Measurements from ENCODE around the gene KLF12. TPM values are rescaled to one million over a fixed set of nuclear protein-coding genes. Genes with fewer than 3 reads are reported as not detected.

The KLF12 gene
- total RNA-seq, 1 donor from 2014 or later = 10.1 TPM

DNA sequence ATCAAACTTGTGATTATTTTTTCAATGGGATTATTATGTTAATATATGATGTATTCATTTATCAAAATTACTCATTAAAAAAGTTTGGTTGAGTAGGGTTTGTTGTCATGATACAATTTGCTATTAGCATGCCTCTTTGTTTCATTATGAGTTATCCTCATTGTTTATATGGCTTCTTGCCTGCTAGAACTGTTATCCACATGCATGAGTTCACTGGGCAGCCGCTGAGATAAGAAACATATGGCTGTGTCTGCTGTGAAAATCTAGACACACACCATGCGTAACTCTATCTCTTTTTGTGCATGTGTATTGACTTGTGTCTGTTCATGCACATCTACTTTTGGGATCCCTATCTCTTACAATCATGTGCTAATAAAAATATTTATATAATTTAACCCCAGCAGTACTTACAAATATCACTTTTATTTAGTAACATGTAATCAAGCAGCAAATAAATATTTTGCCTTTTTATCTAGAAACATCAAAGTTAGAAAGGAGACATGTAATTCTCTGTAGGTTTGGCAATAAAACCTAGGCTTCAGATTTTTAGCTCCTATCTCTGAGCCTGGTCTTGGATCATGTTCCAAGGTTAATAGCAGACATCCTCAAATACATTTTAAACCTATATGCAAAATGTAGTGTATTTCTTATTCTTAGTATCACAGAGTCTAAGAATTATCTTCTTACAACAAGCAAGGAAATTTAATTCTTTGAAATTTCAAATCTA is 11.2 kb upstream of the KLF12 start:
- Mint-ChIP-seq H3K27ac (no peak overlapping the region), H3K27me3 (ENCODE audit: insufficient read depth, low read depth) (peaks cover 5% of the 10 kb centered on the region), H3K4me1 (no peaks in the 10 kb centered on the region), H3K4me3 (no peak overlapping the region), H3K9me3 (no peaks in the 10 kb centered on the region), H3K36me3 (no peaks in the 10 kb centered on the region)
- Histone ChIP-seq H3K4me1 (no peaks in the 10 kb centered on the region), H3K79me2 (ENCODE audit: low read depth) (no peaks in the 10 kb centered on the region), H3K9ac (no peak overlapping the region), H3K27me3 (no peaks in the 10 kb centered on the region), H2AFZ (replicated peaks) (no peak overlapping the region), H3F3A (ENCODE audit: low read depth) (no peaks in the 10 kb centered on the region), H3K4me2 (no peak overlapping the region), H3K27ac (no peak overlapping the region), H3K9me3 (ENCODE audit: low read depth) (no peaks in the 10 kb centered on the region), H3K36me3 (no peaks in the 10 kb centered on the region), H4K20me1 (ENCODE audit: low read depth) (no peaks in the 10 kb centered on the region), H3K4me3 (no peak overlapping the region)
- TF ChIP-seq EZH2phosphoT487 (IDR thresholded peaks at IDR 0.05) = no peak
- TF ChIP-seq CTCF (IDR thresholded peaks at IDR 0.05) = no peak
- no peak for DNase-seq (ENCODE audit: low spot score)

DNA sequence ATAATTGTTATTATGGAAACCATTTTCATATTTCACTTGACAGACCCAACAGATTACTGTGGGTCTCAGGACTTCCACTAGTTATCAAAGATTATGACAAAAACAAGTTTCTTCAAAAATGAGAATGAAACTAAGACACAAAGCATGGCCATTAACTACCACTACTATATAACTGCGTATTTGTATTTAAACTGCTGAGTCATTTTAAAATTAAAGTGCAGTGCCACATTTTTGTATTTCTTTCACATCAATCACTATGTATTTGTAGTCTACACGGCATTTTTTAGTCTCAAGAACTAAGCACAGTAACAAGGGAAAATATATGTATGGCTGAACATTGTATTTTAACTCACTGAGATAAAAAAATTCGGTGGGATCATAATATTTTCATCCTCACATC is 10.1 kb upstream of the KLF12 start:
- H3K9ac ChIP-seq = no peak overlapping the region
- Mint-ChIP-seq H3K27ac (no peak overlapping the region), H3K4me3 (no peak overlapping the region), H3K4me1 (no peaks in the 10 kb centered on the region), H3K36me3 (no peaks in the 10 kb centered on the region), H3K27me3 (ENCODE audit: insufficient read depth, low read depth) (peaks cover 5% of the 10 kb centered on the region), H3K9me3 (no peaks in the 10 kb centered on the region)
- H3K4me2 ChIP-seq = no peak overlapping the region
- H4K20me1 ChIP-seq (ENCODE audit: low read depth) = no peaks in the 10 kb centered on the region
- TF ChIP-seq EZH2phosphoT487 (IDR thresholded peaks at IDR 0.05) = no peak
- TF ChIP-seq EZH2 (IDR thresholded peaks at IDR 0.05) = no peak
- TF ChIP-seq CTCF (IDR thresholded peaks at IDR 0.05) = no peak
- H2AFZ ChIP-seq (replicated peaks) = no peak overlapping the region
- no peaks in the 10 kb centered on the region for H3K27me3 ChIP-seq
- H3K4me3 ChIP-seq = no peak overlapping the region
- no peaks in the 10 kb centered on the region for H3F3A ChIP-seq (ENCODE audit: low read depth)
- no peaks in the 10 kb centered on the region for H3K4me1 ChIP-seq
- no peaks in the 10 kb centered on the region for H3K79me2 ChIP-seq (ENCODE audit: low read depth)
- H3K36me3 ChIP-seq = no peaks in the 10 kb centered on the region
- no peak overlapping the region for H3K27ac ChIP-seq
- H3K9me3 ChIP-seq (ENCODE audit: low read depth) = no peaks in the 10 kb centered on the region
- no peak for DNase-seq (ENCODE audit: low spot score)

GRCh38 chr13:74142257-74142656 is 8.1 kb upstream of the KLF12 start:
- no peak overlapping the region for H3K27ac Mint-ChIP-seq
- H3K27ac ChIP-seq = no peak overlapping the region
- no peak overlapping the region for H3K4me2 ChIP-seq
- no peaks in the 10 kb centered on the region for H3K36me3 Mint-ChIP-seq
- H3K9ac ChIP-seq = no peak overlapping the region
- no peak overlapping the region for H3K4me3 ChIP-seq
- H3K4me1 ChIP-seq = no peaks in the 10 kb centered on the region
- no peaks in the 10 kb centered on the region for H4K20me1 ChIP-seq (ENCODE audit: low read depth)
- H3F3A ChIP-seq (ENCODE audit: low read depth) = no peaks in the 10 kb centered on the region
- H3K27me3 ChIP-seq = peaks cover 1% of the 10 kb centered on the region
- TF ChIP-seq EZH2phosphoT487 (IDR thresholded peaks at IDR 0.05) = no peak
- H3K79me2 ChIP-seq (ENCODE audit: low read depth) = no peaks in the 10 kb centered on the region
- DNase-seq (ENCODE audit: low spot score) = no peak
- no peak overlapping the region for H3K4me3 Mint-ChIP-seq
- H3K27me3 Mint-ChIP-seq (ENCODE audit: insufficient read depth, low read depth) = peaks cover 5% of the 10 kb centered on the region
- no peak overlapping the region for H2AFZ ChIP-seq (replicated peaks)
- H3K4me1 Mint-ChIP-seq = no peaks in the 10 kb centered on the region
- no peaks in the 10 kb centered on the region for H3K9me3 Mint-ChIP-seq
- H3K9me3 ChIP-seq (ENCODE audit: low read depth) = no peaks in the 10 kb centered on the region
- H3K36me3 ChIP-seq = no peaks in the 10 kb centered on the region

GRCh38 chr13:74138241-74138640 is 4.0 kb upstream of the KLF12 start:
- H3K27ac Mint-ChIP-seq = no peak overlapping the region
- Histone ChIP-seq H3K27ac (no peak overlapping the region), H3K4me1 (peaks cover 8% of the 10 kb centered on the region), H3K9me3 (ENCODE audit: low read depth) (no peaks in the 10 kb centered on the region), H3K79me2 (ENCODE audit: low read depth) (peaks cover 5% of the 10 kb centered on the region), H3F3A (ENCODE audit: low read depth) (peaks cover 32% of the 10 kb centered on the region), H3K4me2 (no peak overlapping the region), H3K36me3 (no peaks in the 10 kb centered on the region), H3K9ac (no peak overlapping the region), H2AFZ (replicated peaks) (no peak overlapping the region), H3K4me3 (no peak overlapping the region), H4K20me1 (ENCODE audit: low read depth) (no peaks in the 10 kb centered on the region), H3K27me3 (peaks cover 11% of the 10 kb centered on the region)
- no peak for DNase-seq (ENCODE audit: low spot score)
- no peak overlapping the region for H3K4me3 Mint-ChIP-seq
- TF ChIP-seq CTCF (IDR thresholded peaks at IDR 0.05) = no peak
- TF ChIP-seq EZH2phosphoT487 (IDR thresholded peaks at IDR 0.05) = no peak
- no peak for TF ChIP-seq EZH2 (IDR thresholded peaks at IDR 0.05)
- no peaks in the 10 kb centered on the region for H3K36me3 Mint-ChIP-seq
- no peaks in the 10 kb centered on the region for H3K4me1 Mint-ChIP-seq
- H3K27me3 Mint-ChIP-seq (ENCODE audit: insufficient read depth, low read depth) = peaks cover 8% of the 10 kb centered on the region
- peaks cover 5% of the 10 kb centered on the region for H3K9me3 Mint-ChIP-seq
